HCT116 (cell line): ENCODE data around the gene MARCHF3. TPM values are rescaled to one million over a fixed set of nuclear protein-coding genes. Genes with fewer than 3 reads are reported as not detected.

Experiments used
- ATAC-seq: fragments of 200-7000 bp; cut with Tn5 transposase; 2 replicates; pipeline ENCODE4 v1.9.1; 2020; ENCODE audit warnings: mild to moderate bottlenecking, moderate library complexity
- BruUV-seq: library from RNA; stranded (reverse); fragments of 400-500 nt; replicated peaks from 2 replicates; lab custom pipeline; 2021; lab: Mats Ljungman, UMichigan
- CTCF ChIA-PET: fragments of 300-600 bp; sonication (Branson Sonifier 250); formaldehyde crosslinking; loops from one replicate; lab custom pipeline; 2021; ENCODE audit warnings: antibody characterized with exemption; lab: Charles Lee
- POLR2A ChIA-PET: fragments of 300-600, 350-600 bp; sonication (Branson Sonifier 250); formaldehyde crosslinking; loops from one replicate; lab custom pipeline; 2021; ENCODE audit warnings: antibody characterized with exemption; lab: Charles Lee
- RAD21 ChIA-PET, 2 experiments: fragments of 300-600 bp; sonication (Branson Sonifier 250); formaldehyde crosslinking; loops; one replicate each; lab custom pipeline; 2023; ENCODE audit warnings: low total read pairs in 2 of 2; ENCODE audit not compliant: uncharacterized antibody in 2 of 2, unreplicated experiment in 2 of 2, low non-redundant PET in 1 of 2; lab: Charles Lee
- DNase-seq: peaks from one replicate; pipeline ENCODE4 v3.0.0-alpha.2; 2010; ENCODE audit warnings: low read depth, low spot score
- H2AFZ ChIP-seq: fragments of 200-600 bp; shearing (Covaris generic), sonication (generic); 2 replicates; pipeline ENCODE4 v1.6.1; 2017; ENCODE audit warnings: low read depth, mixed run types, mixed read lengths, antibody characterized with exemption, low read length; ENCODE audit not compliant: poor library complexity, severe bottlenecking
- H3K27ac ChIP-seq: 2 replicates; pipeline ENCODE4 v1.5.1; 2012; ENCODE audit warnings: low read depth, low read length
- H3K27me3 ChIP-seq: fragments of 200-600 bp; sonication (generic); 2 replicates; pipeline ENCODE4 v1.6.1; 2016; ENCODE audit warnings: mixed run types, low read length, mixed read lengths; ENCODE audit not compliant: insufficient read depth
- H3K36me3 ChIP-seq, 2 experiments: fragments of 200-500 bp in 1 of 2; fragments of 200-600 bp in 1 of 2; sonication (Bioruptor generic) in 1 of 2; sonication (generic) in 1 of 2; 2 replicates each; pipeline versions ENCODE4 v1.5.1 to v1.6.1; 2014 to 2016; ENCODE audit warnings: low read length in 2 of 2, inconsistent platforms in 1 of 2, mixed read lengths in 1 of 2, mixed run types in 1 of 2; ENCODE audit not compliant: insufficient read depth in 2 of 2, control insufficient read depth in 1 of 2
- H3K4me1 ChIP-seq, 2 experiments: fragments of 200-600 bp in 1 of 2; sonication (generic) in 1 of 2; 2 replicates each; pipeline versions ENCODE4 v1.5.1 to v1.6.1; 2012 to 2017; ENCODE audit warnings: low read length in 2 of 2, inconsistent platforms in 1 of 2, mild to moderate bottlenecking in 1 of 2, mixed read lengths in 1 of 2, mixed run types in 1 of 2, moderate library complexity in 1 of 2; ENCODE audit not compliant: insufficient read depth in 2 of 2, control insufficient read depth in 1 of 2
- H3K4me2 ChIP-seq: fragments of 200-600 bp; sonication (generic); 2 replicates; pipeline ENCODE4 v1.6.1; 2017; ENCODE audit warnings: mixed run types, low read length, mixed read lengths
- H3K4me3 ChIP-seq, 2 experiments: fragments of 200-600 bp in 1 of 2; sonication (generic) in 1 of 2; replicated peaks in 1 of 2; 2 replicates each; pipeline ENCODE4 v1.5.1; 2011 to 2016; ENCODE audit warnings: low read length in 2 of 2, control low read depth in 1 of 2, low read depth in 1 of 2, mild to moderate bottlenecking in 1 of 2, mixed read lengths in 1 of 2, mixed run types in 1 of 2
- H3K79me2 ChIP-seq: fragments of 200-600 bp; sonication (generic); 2 replicates; pipeline ENCODE4 v1.6.1; 2017; ENCODE audit warnings: mild to moderate bottlenecking, mixed run types, low read length, moderate library complexity, mixed read lengths; ENCODE audit not compliant: insufficient read depth
- H3K9ac ChIP-seq: fragments of 200-600 bp; sonication (generic); 2 replicates; pipeline ENCODE4 v1.6.1; 2016; ENCODE audit warnings: low read length, mixed read lengths
- H3K9me2 ChIP-seq: fragments of 200-600 bp; sonication (generic), shearing (Covaris generic); 2 replicates; pipeline ENCODE4 v1.6.1; 2017; ENCODE audit warnings: mixed run types, mild to moderate bottlenecking, moderate library complexity; ENCODE audit not compliant: insufficient read depth
- H3K9me3 ChIP-seq, 2 experiments: fragments of 200-500 bp in 1 of 2; fragments of 200-600 bp in 1 of 2; sonication (Bioruptor generic) in 1 of 2; sonication (generic) in 1 of 2; 2 replicates each; pipeline ENCODE4 v1.6.1; 2014 to 2017; ENCODE audit warnings: low read length in 2 of 2, mixed read lengths in 2 of 2, inconsistent platforms in 1 of 2, low read depth in 1 of 2, mild to moderate bottlenecking in 1 of 2, mixed run types in 1 of 2, moderate library complexity in 1 of 2; ENCODE audit not compliant: control insufficient read depth in 1 of 2, insufficient read depth in 1 of 2
- H4K20me1 ChIP-seq: fragments of 200-600 bp; sonication (generic), shearing (Covaris generic); 2 replicates; pipeline ENCODE4 v1.6.1; 2017; ENCODE audit warnings: mixed run types, mild to moderate bottlenecking, moderate library complexity; ENCODE audit not compliant: insufficient read depth
- CBX3 ChIP-seq: IDR thresholded peaks from 2 replicates; pipeline ENCODE4 v1.6.1; 2012; ENCODE audit warnings: low read depth
- CEBPB ChIP-seq: IDR thresholded peaks from 2 replicates; pipeline ENCODE4 v1.6.1; 2012; ENCODE audit warnings: low read depth
- EGR1 ChIP-seq: IDR thresholded peaks from 2 replicates; pipeline ENCODE4 v1.6.1; 2012; ENCODE audit warnings: low read depth
- EZH2phosphoT487 ChIP-seq: fragments of 200-600 bp; IDR thresholded peaks from 2 replicates; pipeline ENCODE4 v1.6.1; 2018; ENCODE audit warnings: antibody characterized with exemption, borderline replicate concordance
- FOSL1 ChIP-seq: IDR thresholded peaks from 2 replicates; pipeline ENCODE4 v1.6.1; 2012; ENCODE audit warnings: low read depth
- MAX ChIP-seq: IDR thresholded peaks from 2 replicates; pipeline ENCODE4 v1.6.1; 2012
- POLR2A ChIP-seq: IDR thresholded peaks from 2 replicates; pipeline ENCODE4 v1.7.0; 2011; ENCODE audit warnings: borderline replicate concordance; ENCODE audit not compliant: insufficient read depth, insufficient read length; ENCODE audit errors: extremely low read depth
- POLR2AphosphoS5 ChIP-seq: IDR thresholded peaks from 2 replicates; pipeline ENCODE4 v1.6.1; 2011; ENCODE audit warnings: mild to moderate bottlenecking, low read depth, low read length, moderate library complexity
- SIN3A ChIP-seq: IDR thresholded peaks from 2 replicates; pipeline ENCODE4 v1.6.1; 2012; ENCODE audit warnings: low read depth
- SRF ChIP-seq: IDR thresholded peaks from 2 replicates; pipeline ENCODE4 v1.6.1; 2012; ENCODE audit warnings: low read depth
- YY1 ChIP-seq: IDR thresholded peaks from 2 replicates; pipeline ENCODE4 v1.6.1; 2011; ENCODE audit warnings: low read length, low read depth, moderate library complexity, mild to moderate bottlenecking; ENCODE audit not compliant: insufficient replicate concordance; ENCODE audit errors: extremely low read depth
- ZFX ChIP-seq: fragments of 450-650 bp; IDR thresholded peaks from 2 replicates; pipeline ENCODE4 v1.6.1; 2017
- ZNF274 ChIP-seq: fragments of 200-500 bp; sonication (Bioruptor generic); IDR thresholded peaks from 2 replicates; pipeline ENCODE4 v1.6.1; 2014; ENCODE audit warnings: mild to moderate bottlenecking, low read depth, low read length, inconsistent platforms
- intact Hi-C: fragments of 100-400 bp; cut with micrococcal nuclease; formaldehyde crosslinking; loops from 2 replicates; pipeline ENCODE4 v1.10.0; 2022
- total RNA-seq: library from RNA; stranded (reverse); gene quantifications from one replicate; pipeline ENCODE4 v1.2.1, GENCODE V29; 2021; ENCODE audit not compliant: unreplicated experiment
- TF ChIP-seq, protein P1 (sequence below): IDR thresholded peaks from 2 replicates; pipeline ENCODE4 v1.6.1; 2012; ENCODE audit warnings: low read depth

Gene MARCHF3
- total RNA-seq, 1 experiment from 2014 or later, result 2.3 TPM

- no peak for TF ChIP-seq FOSL1
- TF ChIP-seq YY1, result no peak
Observed at GRCh38 chr5:126871441-126871840, 158.9 kb downstream of the MARCHF3 start (continued).

GRCh38 chr5:126869005-126869451, 161.3 kb downstream of the MARCHF3 start:
- Histone ChIP-seq H4K20me1 (no peaks in the 10 kb centered on the region), H3K27me3 (no peaks in the 10 kb centered on the region), H3K79me2 (no peaks in the 10 kb centered on the region), H3K9me3 (no peaks in the 10 kb centered on the region), H3K36me3 (no peaks in the 10 kb centered on the region; a peak in 1 of 4 replicates), H3K4me2 (no peak overlapping the region), H3K27ac (no peak overlapping the region), H3K4me1 (no peaks in the 10 kb centered on the region), H3K9ac (no peak overlapping the region), H2AFZ (no peak overlapping the region), H3K4me3 (no peak overlapping the region), H3K9me2 (no peaks in the 10 kb centered on the region)
- intact Hi-C loops, result no loop called here
- ChIA-PET CTCF (no interaction called here), RAD21 (no interaction called here), POLR2A (no interaction called here)
- no TSS peak for BruUV-seq
- no peak for ATAC-seq
- no peak for TF ChIP-seq FOSL1
- TF ChIP-seq, protein P1, sequence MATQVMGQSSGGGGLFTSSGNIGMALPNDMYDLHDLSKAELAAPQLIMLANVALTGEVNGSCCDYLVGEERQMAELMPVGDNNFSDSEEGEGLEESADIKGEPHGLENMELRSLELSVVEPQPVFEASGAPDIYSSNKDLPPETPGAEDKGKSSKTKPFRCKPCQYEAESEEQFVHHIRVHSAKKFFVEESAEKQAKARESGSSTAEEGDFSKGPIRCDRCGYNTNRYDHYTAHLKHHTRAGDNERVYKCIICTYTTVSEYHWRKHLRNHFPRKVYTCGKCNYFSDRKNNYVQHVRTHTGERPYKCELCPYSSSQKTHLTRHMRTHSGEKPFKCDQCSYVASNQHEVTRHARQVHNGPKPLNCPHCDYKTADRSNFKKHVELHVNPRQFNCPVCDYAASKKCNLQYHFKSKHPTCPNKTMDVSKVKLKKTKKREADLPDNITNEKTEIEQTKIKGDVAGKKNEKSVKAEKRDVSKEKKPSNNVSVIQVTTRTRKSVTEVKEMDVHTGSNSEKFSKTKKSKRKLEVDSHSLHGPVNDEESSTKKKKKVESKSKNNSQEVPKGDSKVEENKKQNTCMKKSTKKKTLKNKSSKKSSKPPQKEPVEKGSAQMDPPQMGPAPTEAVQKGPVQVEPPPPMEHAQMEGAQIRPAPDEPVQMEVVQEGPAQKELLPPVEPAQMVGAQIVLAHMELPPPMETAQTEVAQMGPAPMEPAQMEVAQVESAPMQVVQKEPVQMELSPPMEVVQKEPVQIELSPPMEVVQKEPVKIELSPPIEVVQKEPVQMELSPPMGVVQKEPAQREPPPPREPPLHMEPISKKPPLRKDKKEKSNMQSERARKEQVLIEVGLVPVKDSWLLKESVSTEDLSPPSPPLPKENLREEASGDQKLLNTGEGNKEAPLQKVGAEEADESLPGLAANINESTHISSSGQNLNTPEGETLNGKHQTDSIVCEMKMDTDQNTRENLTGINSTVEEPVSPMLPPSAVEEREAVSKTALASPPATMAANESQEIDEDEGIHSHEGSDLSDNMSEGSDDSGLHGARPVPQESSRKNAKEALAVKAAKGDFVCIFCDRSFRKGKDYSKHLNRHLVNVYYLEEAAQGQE, result no peak
- no peak for TF ChIP-seq EGR1
- no peak for TF ChIP-seq POLR2A
- TF ChIP-seq ZNF274, result no peak
- TF ChIP-seq SIN3A, result no peak
- TF ChIP-seq CEBPB, result no peak
- TF ChIP-seq SRF, result no peak
- TF ChIP-seq EZH2phosphoT487, result no peak
- no peak for TF ChIP-seq ZFX
- no peak for TF ChIP-seq CBX3
- TF ChIP-seq MAX, result no peak
- no peak for TF ChIP-seq POLR2AphosphoS5
- no peak for TF ChIP-seq YY1
- DNase-seq, result no peak
